Measurements from ENCODE around the gene PHYHIPL. TPM values are rescaled to one million over a fixed set of nuclear protein-coding genes. Genes with fewer than 3 reads are reported as not detected.

Gene PHYHIPL
- total RNA-seq, 4 donors from 2014 or later = 0.11 to 0.29 (median 0.13) TPM; not detected in 1

DNA sequence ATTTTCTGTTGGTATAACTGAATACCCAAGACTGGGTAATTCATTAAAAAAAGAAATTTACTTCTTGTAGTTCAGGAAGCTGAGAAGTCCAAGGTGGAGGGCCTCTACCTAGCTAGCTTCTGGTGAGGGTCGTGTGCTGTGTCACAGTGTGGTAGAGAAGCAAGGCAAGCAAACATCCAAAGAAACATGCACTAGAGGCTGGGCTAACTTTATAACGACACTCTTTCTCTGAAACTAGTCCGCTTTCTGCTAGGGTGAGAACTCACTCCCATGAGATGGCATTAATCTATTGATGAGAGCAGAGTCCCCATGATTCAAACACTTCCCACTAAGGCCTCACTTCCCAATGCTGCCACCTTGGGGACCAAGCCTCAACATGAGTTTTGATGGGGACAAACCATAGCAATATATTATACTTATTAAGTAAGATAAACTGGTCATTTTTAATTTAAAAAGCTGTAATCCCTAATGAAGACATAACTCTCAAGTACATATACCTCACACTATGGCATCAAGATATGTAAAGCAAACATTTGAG lies 50.8 kb downstream of the PHYHIPL start:
- TF ChIP-seq, protein P1, sequence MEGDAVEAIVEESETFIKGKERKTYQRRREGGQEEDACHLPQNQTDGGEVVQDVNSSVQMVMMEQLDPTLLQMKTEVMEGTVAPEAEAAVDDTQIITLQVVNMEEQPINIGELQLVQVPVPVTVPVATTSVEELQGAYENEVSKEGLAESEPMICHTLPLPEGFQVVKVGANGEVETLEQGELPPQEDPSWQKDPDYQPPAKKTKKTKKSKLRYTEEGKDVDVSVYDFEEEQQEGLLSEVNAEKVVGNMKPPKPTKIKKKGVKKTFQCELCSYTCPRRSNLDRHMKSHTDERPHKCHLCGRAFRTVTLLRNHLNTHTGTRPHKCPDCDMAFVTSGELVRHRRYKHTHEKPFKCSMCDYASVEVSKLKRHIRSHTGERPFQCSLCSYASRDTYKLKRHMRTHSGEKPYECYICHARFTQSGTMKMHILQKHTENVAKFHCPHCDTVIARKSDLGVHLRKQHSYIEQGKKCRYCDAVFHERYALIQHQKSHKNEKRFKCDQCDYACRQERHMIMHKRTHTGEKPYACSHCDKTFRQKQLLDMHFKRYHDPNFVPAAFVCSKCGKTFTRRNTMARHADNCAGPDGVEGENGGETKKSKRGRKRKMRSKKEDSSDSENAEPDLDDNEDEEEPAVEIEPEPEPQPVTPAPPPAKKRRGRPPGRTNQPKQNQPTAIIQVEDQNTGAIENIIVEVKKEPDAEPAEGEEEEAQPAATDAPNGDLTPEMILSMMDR (IDR thresholded peaks at IDR 0.05) = no peak
- TF ChIP-seq POLR2A (IDR thresholded peaks at IDR 0.05) = no peak
- Histone ChIP-seq H3K9me3 (no peaks in the 10 kb centered on the region), H3K27me3 (no peaks in the 10 kb centered on the region), H3K4me1 (no peaks in the 10 kb centered on the region), H3K4me3 (replicated peaks in 1 of 3) (no peak overlapping the region), H3K36me3 (no peaks in the 10 kb centered on the region), H3K27ac (no peak overlapping the region)
- intact Hi-C loops (cut with DNase I) = no loop called here
- no peak for DNase-seq
- WGBS, 2 donors = 86 to 91% methylated on average over 3 of the region's 3 CpGs

DNA sequence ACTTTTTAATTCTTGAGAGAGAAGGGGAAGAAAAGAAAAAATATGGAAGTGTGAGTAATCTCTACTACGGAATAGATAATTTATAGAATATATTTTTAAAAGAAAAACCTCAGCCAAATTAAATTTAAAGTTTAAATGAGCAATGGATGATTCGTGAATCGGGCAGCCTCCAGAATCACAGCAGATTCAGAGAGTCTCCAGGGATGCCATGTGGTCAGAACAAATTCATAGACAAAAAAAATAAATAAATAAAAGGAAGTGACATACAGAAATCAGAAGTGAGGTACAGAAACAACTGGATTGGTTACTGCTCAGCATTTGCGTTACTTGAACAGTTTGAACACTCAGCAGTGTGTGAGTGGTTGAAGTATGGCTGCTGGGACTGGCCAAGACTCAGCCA lies 53.0 kb downstream of the PHYHIPL start:
- 92 to 94% methylated on average over 4 of the region's 4 CpGs for WGBS, 2 donors
- DNase-seq = no peak
- no peaks in the 10 kb centered on the region for H3K9me3 ChIP-seq
- intact Hi-C loops (cut with DNase I) = no loop called here
- H3K27me3 ChIP-seq = no peaks in the 10 kb centered on the region
- H3K27ac ChIP-seq = no peak overlapping the region
- no peak for TF ChIP-seq POLR2A (IDR thresholded peaks at IDR 0.05)
- TF ChIP-seq, protein P1 (IDR thresholded peaks at IDR 0.05) = no peak
- H3K4me1 ChIP-seq = no peaks in the 10 kb centered on the region
- no peak overlapping the region for H3K4me3 ChIP-seq (replicated peaks in 1 of 3)
- H3K36me3 ChIP-seq = no peaks in the 10 kb centered on the region

DNA sequence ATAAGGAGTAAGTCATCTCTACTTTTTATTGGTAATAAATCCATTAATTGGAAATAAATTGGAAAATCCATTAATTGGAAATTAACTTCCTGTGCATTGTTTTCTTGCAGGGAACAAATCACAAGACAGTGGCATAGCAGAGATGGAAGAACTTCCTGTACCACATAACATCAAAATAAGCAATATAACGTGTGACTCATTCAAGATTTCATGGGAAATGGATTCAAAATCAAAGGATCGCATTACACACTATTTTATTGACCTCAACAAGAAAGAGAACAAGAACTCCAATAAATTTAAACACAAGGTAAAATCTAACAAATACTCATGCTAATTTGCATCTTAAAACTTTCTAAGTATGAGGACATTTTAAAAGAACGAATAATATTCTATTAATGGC lies 57.8 kb downstream of the PHYHIPL start:
- intact Hi-C loops (cut with DNase I) = loop anchor here (10.0 kb wide), 2 partner anchors 231 to 449 kb away; no protein-coding TSS in a partner anchor
- 70 to 76% methylated on average over 3 of the region's 3 CpGs for WGBS, 2 donors
- no peak for DNase-seq

DNA sequence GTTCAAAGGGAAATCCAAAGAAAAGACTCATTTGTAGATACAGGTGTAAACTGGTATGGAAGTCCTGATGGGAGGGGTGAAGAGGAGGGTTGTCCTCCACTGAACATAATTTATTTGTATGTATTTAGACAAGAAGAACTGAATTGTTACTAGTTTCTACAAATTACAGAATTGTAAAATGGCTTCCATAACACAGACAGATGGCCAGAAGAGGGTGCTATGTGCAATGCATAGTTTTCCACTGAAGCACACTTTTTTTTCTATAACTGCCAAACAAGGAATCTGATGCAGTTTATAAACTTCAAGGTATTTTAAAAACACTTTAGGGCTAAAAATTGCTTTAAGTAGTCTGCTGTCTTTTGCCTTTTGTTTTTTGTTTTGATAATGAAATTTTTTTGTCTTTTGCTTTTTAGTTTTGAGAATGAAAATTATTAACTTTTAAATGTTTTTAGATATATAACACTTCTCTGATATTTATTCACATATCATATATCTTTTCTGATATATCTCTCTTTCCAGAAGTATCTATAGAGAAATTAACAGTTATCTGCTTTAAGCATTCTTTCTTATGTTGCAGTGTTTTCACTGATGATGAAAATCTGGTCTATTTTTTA lies 58.5 kb downstream of the PHYHIPL start:
- H3K4me1 ChIP-seq = no peaks in the 10 kb centered on the region
- no peaks in the 10 kb centered on the region for H3K27me3 ChIP-seq
- no peaks in the 10 kb centered on the region for H3K36me3 ChIP-seq
- intact Hi-C loops (cut with DNase I) = loop anchor here (10.0 kb wide), 2 partner anchors 230 to 450 kb away; no protein-coding TSS in a partner anchor
- no peak overlapping the region for H3K4me3 ChIP-seq (replicated peaks in 1 of 3)
- no peak for TF ChIP-seq POLR2A (IDR thresholded peaks at IDR 0.05)
- TF ChIP-seq, protein P1 (IDR thresholded peaks at IDR 0.05) = peak in 5 of 6 experiments; percentile 18 to 57 (median 55)
- DNase-seq = peak; percentile 12 to 16
- H3K9me3 ChIP-seq = no peaks in the 10 kb centered on the region
- H3K27ac ChIP-seq = no peak overlapping the region

More for the DNA sequence above, 57.8 kb downstream of the PHYHIPL start:
- Histone ChIP-seq H3K9me3 (no peaks in the 10 kb centered on the region), H3K27me3 (no peaks in the 10 kb centered on the region), H3K27ac (no peak overlapping the region), H3K36me3 (no peaks in the 10 kb centered on the region), H3K4me3 (replicated peaks in 1 of 3) (no peak overlapping the region), H3K4me1 (no peaks in the 10 kb centered on the region)
- TF ChIP-seq, protein P1 (IDR thresholded peaks at IDR 0.05) = no peak
- TF ChIP-seq POLR2A (IDR thresholded peaks at IDR 0.05) = no peak

DNA sequence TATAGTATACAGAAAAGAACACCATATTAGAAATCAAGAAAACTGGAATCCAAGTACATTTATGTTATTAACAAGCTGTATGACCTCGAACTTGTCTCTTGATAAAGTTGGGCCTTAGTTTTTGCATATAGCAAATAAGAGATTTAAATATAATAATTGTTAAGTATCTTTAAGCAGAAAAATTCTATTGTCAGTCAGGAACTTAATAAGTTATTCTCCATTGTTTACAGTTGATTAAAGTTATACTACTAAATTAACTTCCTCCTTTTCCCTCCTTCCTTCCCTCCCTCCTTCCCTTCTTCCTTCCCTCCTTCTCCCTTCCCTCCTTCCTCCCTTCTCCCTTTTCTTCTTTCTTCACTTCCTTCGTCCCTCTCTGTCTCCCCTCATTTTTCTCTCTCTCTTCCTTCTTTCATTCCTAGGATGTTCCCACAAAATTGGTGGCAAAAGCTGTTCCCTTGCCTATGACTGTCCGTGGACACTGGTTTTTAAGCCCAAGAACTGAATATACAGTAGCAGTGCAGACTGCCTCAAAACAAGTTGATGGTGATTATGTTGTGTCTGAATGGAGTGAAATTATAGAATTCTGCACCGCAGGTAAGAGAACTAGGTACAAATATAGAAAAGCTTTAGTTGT lies 59.7 kb downstream of the PHYHIPL start:
- intact Hi-C loops (cut with DNase I) = loop anchor here (10.0 kb wide), 2 partner anchors 229 to 451 kb away; no protein-coding TSS in a partner anchor
- Histone ChIP-seq H3K9me3 (no peaks in the 10 kb centered on the region), H3K4me1 (no peaks in the 10 kb centered on the region)

More for the DNA sequence above, 59.7 kb downstream of the PHYHIPL start:
- Histone ChIP-seq H3K27me3 (no peaks in the 10 kb centered on the region), H3K4me3 (replicated peaks in 1 of 3) (no peak overlapping the region), H3K36me3 (no peaks in the 10 kb centered on the region), H3K27ac (no peak overlapping the region)
- 87% methylated on average over 4 of the region's 4 CpGs for WGBS, 2 donors
- no peak for DNase-seq
- no peak for TF ChIP-seq POLR2A (IDR thresholded peaks at IDR 0.05)
- TF ChIP-seq, protein P1 (IDR thresholded peaks at IDR 0.05) = no peak

Data from thyroid gland (tissue), 4 donors.